HEK293 (cell line): ENCODE measurements around the gene NSMCE4A.

Experiments used
- CTCF ChIA-PET: fragments of 350-600 bp; formaldehyde crosslinking; extraction: SDS; loops from one replicate; lab custom pipeline; 2021; ENCODE audit warnings: antibody characterized with exemption; lab: Yijun Ruan, JAX
- POLR2A ChIA-PET: fragments of 300-600 bp; formaldehyde crosslinking; extraction: SDS; loops from one replicate; lab custom pipeline; 2020; ENCODE audit warnings: antibody characterized with exemption, inconsistent platforms; lab: Yijun Ruan, JAX
- H3K27ac ChIP-seq: fragments of 200-500 bp; sonication (Bioruptor generic); 2 replicates; pipeline ENCODE4 v1.5.1; 2014; ENCODE audit warnings: low read depth, low read length, control low read depth, inconsistent platforms; ENCODE audit errors: extremely low read depth
- H3K36me3 ChIP-seq, 2 experiments: fragments of 200-500 bp in 1 of 2; sonication (Bioruptor generic) in 1 of 2; 1 replicate in 1 of 2; 2 replicates in 1 of 2; pipeline ENCODE4 v1.5.1; 2014 to 2017; ENCODE audit warnings: inconsistent platforms in 2 of 2, low read length in 2 of 2; ENCODE audit not compliant: control insufficient read depth in 2 of 2, insufficient read depth in 1 of 2
- H3K4me1 ChIP-seq: fragments of 200-500 bp; sonication (Bioruptor generic); 2 replicates; pipeline ENCODE4 v1.5.1; 2014; ENCODE audit warnings: mild to moderate bottlenecking, low read length, inconsistent platforms; ENCODE audit not compliant: control insufficient read depth, insufficient read depth
- H3K4me3 ChIP-seq: 2 replicates; pipeline ENCODE4 v1.5.1; 2011; ENCODE audit warnings: low read depth, mild to moderate bottlenecking, control low read depth, low read length, moderate library complexity
- H3K9me3 ChIP-seq: fragments of 200-500 bp; sonication (Bioruptor generic); 2 replicates; pipeline ENCODE4 v1.5.1; 2014; ENCODE audit warnings: low read depth, low read length, inconsistent platforms; ENCODE audit not compliant: control insufficient read depth, insufficient read depth
- SETDB1 ChIP-seq: IDR thresholded peaks from one replicate; pipeline ENCODE4 v1.6.1; 2017; ENCODE audit warnings: mild to moderate bottlenecking, low read length, moderate library complexity, mixed read lengths; ENCODE audit not compliant: insufficient read length
- ZNF174 ChIP-seq: fragments of 450-650 bp; formaldehyde crosslinking; IDR thresholded peaks from 2 replicates; pipeline ENCODE4 v1.5.0; 2017; ENCODE audit warnings: missing biosample characterization, mild to moderate bottlenecking, missing genetic modification characterization
- ZNF2 ChIP-seq: fragments of 450-650 bp; formaldehyde crosslinking; IDR thresholded peaks from 2 replicates; pipeline ENCODE4 v1.5.1; 2016; ENCODE audit warnings: missing biosample characterization, missing genetic modification characterization
- ZNF26 ChIP-seq: fragments of 450-650 bp; formaldehyde crosslinking; IDR thresholded peaks from 2 replicates; pipeline ENCODE4 v1.5.1; 2016; ENCODE audit warnings: missing biosample characterization, missing genetic modification characterization
- ZNF311 ChIP-seq: fragments of 450-650 bp; formaldehyde crosslinking; IDR thresholded peaks from 2 replicates; pipeline ENCODE4 v1.5.1; 2017; ENCODE audit warnings: missing biosample characterization, missing genetic modification characterization, borderline replicate concordance
- ZNF398 ChIP-seq: fragments of 450-650 bp; formaldehyde crosslinking; IDR thresholded peaks from 2 replicates; pipeline ENCODE4 v1.5.1; 2017; ENCODE audit warnings: missing biosample characterization, missing genetic modification characterization
- ZNF585B ChIP-seq: fragments of 450-650 bp; formaldehyde crosslinking; IDR thresholded peaks from 2 replicates; pipeline ENCODE4 v1.5.1; 2016; ENCODE audit warnings: missing biosample characterization, missing genetic modification characterization
- ZNF785 ChIP-seq: fragments of 450-650 bp; formaldehyde crosslinking; IDR thresholded peaks from 2 replicates; pipeline ENCODE4 v1.5.1; 2016; ENCODE audit warnings: missing biosample characterization, missing genetic modification characterization

Gene NSMCE4A

GRCh38 chr10:121911421-121911697 is 63.7 kb downstream of the NSMCE4A start:
- H3K4me3 ChIP-seq, result no peak overlapping the region
- CTCF ChIA-PET, result interaction anchor here (0.7 to 0.9 kb wide), 2 partner anchors 10 to 12 kb away, joined by 3 to 6 read pairs; no protein-coding TSS in a partner anchor
- no peaks in the 10 kb centered on the region for H3K9me3 ChIP-seq
- peaks cover 15 to 20% of the 10 kb centered on the region in 2 experiments for H3K36me3 ChIP-seq
- TF ChIP-seq ZNF26 (tag by site-specific recombination), result no peak
- no peak for TF ChIP-seq ZNF311
- no peak for TF ChIP-seq ZNF785 (tag by site-specific recombination)
- no peak for TF ChIP-seq SETDB1
- no peak for TF ChIP-seq ZNF2
- no peak for TF ChIP-seq ZNF174 (tag by site-specific recombination)
- H3K4me1 ChIP-seq, result no peaks in the 10 kb centered on the region
- POLR2A ChIA-PET, result no interaction called here
- no peak overlapping the region for H3K27ac ChIP-seq

GRCh38 chr10:121910673-121911420 is 64.2 kb downstream of the NSMCE4A start:
- POLR2A ChIA-PET, result no interaction called here
- H3K9me3 ChIP-seq, result no peaks in the 10 kb centered on the region
- no peak for TF ChIP-seq ZNF398 (tag by site-specific recombination)
- TF ChIP-seq ZNF585B, result no peak
- TF ChIP-seq, all 188 proteins: peak for 0
- CTCF ChIA-PET, result interaction anchor here (0.7 to 0.9 kb wide), 2 partner anchors 10 to 11 kb away, joined by 3 to 6 read pairs; no protein-coding TSS in a partner anchor
- Histone ChIP-seq H3K27ac (no peak overlapping the region), H3K4me1 (no peaks in the 10 kb centered on the region), H3K4me3 (no peak overlapping the region), H3K36me3 (peaks cover 15 to 20% of the 10 kb centered on the region in 2 experiments)
